Measurements from ENCODE around the gene ZNF57. TPM values are rescaled to one million over a fixed set of nuclear protein-coding genes. Genes with fewer than 3 reads are reported as not detected.
"Not testable (repeated sequence)": the region's sequence is repeated elsewhere in the genome, so short reads cannot be mapped to it uniquely, and the experiment has no call there.

Gene ZNF57
- total RNA-seq, 4 donors from 2014 or later: 2.0 to 6.3 (median 4.7) TPM

- no peak for DNase-seq (ENCODE audit: low spot score)
- no peak for ATAC-seq (ENCODE audit: low FRiP score)
- no peak for TF ChIP-seq CTCF (IDR thresholded peaks at IDR 0.05)
Observed at GRCh38 chr19:2877398-2878331, 23.1 kb upstream of the ZNF57 start.

GRCh38 chr19:2883686-2884439 is 16.9 kb upstream of the ZNF57 start:
- ATAC-seq (ENCODE audit: low FRiP score): no peak
- DNase-seq (ENCODE audit: low spot score): no peak
- TF ChIP-seq CTCF (IDR thresholded peaks at IDR 0.05): no peak

GRCh38 chr19:2885736-2886135 is 15.0 kb upstream of the ZNF57 start:
- ATAC-seq (ENCODE audit: low FRiP score): no peak
- DNase-seq (ENCODE audit: low spot score): no peak
- TF ChIP-seq CTCF (IDR thresholded peaks at IDR 0.05): no peak

GRCh38 chr19:2887391-2887914 is 13.3 kb upstream of the ZNF57 start:
- peak; percentile 78 for ATAC-seq (ENCODE audit: low FRiP score)
- DNase-seq (ENCODE audit: low spot score): no peak
- TF ChIP-seq CTCF (IDR thresholded peaks at IDR 0.05): peak in 1 of 3 donors; percentile 15

- no peak for TF ChIP-seq CTCF (IDR thresholded peaks at IDR 0.05)
- peak; percentile 41 for ATAC-seq (ENCODE audit: low FRiP score)
- no peak for DNase-seq (ENCODE audit: low spot score)
Observed at GRCh38 chr19:2888731-2889224, 11.9 kb upstream of the ZNF57 start.

- not testable (repeated sequence) for ATAC-seq (ENCODE audit: low FRiP score)
Observed at GRCh38 chr19:2890531-2890930, 10.2 kb upstream of the ZNF57 start.

GRCh38 chr19:2896694-2897093 is 4.0 kb upstream of the ZNF57 start:
- DNase-seq (ENCODE audit: low spot score) (no peak), ATAC-seq (ENCODE audit: low FRiP score) (no peak)
- TF ChIP-seq CTCF (IDR thresholded peaks at IDR 0.05): no peak

More at GRCh38 chr19:2890531-2890930, 10.2 kb upstream of the ZNF57 start:
- DNase-seq (ENCODE audit: low spot score): not testable (repeated sequence)

All from omental fat pad (tissue), 4 donors.